ENCODE measurements around the gene DHX29. TPM values are rescaled to one million over a fixed set of nuclear protein-coding genes. Genes with fewer than 3 reads are reported as not detected.

The DHX29 gene
- total RNA-seq, 1 experiment from 2014 or later = 16.5 TPM

DNA sequence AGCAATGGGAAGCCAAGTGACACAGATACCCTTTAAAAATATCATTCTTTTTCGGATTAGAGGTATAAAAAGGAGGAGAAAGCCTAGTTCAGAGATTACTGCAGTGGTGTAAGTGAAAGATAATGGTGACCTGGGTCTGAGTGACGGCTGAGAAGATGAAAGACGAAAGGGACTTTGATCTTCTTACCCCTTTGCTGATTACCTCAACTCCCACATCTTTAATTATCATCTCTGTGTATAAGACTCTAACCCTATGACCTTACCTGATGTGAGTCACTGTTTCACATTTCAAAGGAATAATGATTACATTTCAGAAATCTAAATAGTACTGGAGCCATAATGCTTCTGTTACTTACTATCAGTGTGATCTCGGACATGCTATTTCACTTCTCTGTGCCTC, 52.7 kb downstream of the DHX29 start:
- ChIA-PET CTCF (no interaction called here), POLR2A (ENCODE audit: unreplicated experiment) (no interaction called here)
- TF ChIP-seq EZH2 (IDR thresholded peaks at IDR 0.05; ENCODE audit: low read depth) (no peak), CTCF (conservative IDR thresholded peaks at IDR 0.05) (no peak)
- Histone ChIP-seq H3K4me1 (replicated peaks; ENCODE audit: insufficient read depth) (no peaks in the 10 kb centered on the region), H3K79me2 (ENCODE audit: low read depth) (no peaks in the 10 kb centered on the region), H2AFZ (no peak overlapping the region), H3F3A (ENCODE audit: insufficient read depth, low read depth) (no peaks in the 10 kb centered on the region), H3K27ac (no peak overlapping the region), H4K20me1 (ENCODE audit: insufficient read depth) (no peaks in the 10 kb centered on the region), H3K36me3 (ENCODE audit: low read depth) (no peaks in the 10 kb centered on the region), H3K9me3 (ENCODE audit: insufficient read depth, low read depth) (no peaks in the 10 kb centered on the region), H3K9me2 (ENCODE audit: insufficient read depth) (no peaks in the 10 kb centered on the region), H3K4me2 (no peak overlapping the region), H3K27me3 (ENCODE audit: insufficient read depth, low read depth) (no peaks in the 10 kb centered on the region), H3K4me3 (no peak overlapping the region)
- intact Hi-C loops (cut with micrococcal nuclease; ENCODE audit: unreplicated experiment) = no loop called here
- no peak for DNase-seq
- no TSS peak for BruUV-seq (replicated peaks)

DNA sequence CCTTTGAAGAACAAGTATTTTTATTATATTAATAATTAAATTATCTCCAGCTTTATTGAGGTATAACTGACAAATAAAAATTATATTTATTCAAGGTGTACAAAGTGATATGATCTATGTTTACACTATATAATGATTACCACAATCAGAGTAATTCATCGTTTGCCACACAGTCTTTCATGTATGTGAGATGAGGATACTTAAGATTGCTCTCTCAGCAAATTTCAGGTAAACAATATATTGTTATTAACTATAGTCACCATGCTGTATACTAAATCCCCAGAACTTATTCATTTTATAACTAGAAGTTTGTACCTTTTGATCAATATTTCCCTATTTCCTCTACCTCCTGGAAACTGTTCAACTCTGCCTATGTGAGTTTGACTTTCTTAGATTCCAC, 57.4 kb downstream of the DHX29 start:
- BruUV-seq (replicated peaks) = no TSS peak
- Histone ChIP-seq H3K4me3 (no peak overlapping the region), H3K27ac (no peak overlapping the region), H3F3A (ENCODE audit: insufficient read depth, low read depth) (no peaks in the 10 kb centered on the region; the same call in 1 of the 2 replicates), H3K9me3 (ENCODE audit: insufficient read depth, low read depth) (no peaks in the 10 kb centered on the region), H2AFZ (no peak overlapping the region), H3K4me1 (replicated peaks; ENCODE audit: insufficient read depth) (no peaks in the 10 kb centered on the region), H3K27me3 (ENCODE audit: insufficient read depth, low read depth) (no peaks in the 10 kb centered on the region), H3K4me2 (no peak overlapping the region), H3K9me2 (ENCODE audit: insufficient read depth) (no peaks in the 10 kb centered on the region), H4K20me1 (ENCODE audit: insufficient read depth) (no peaks in the 10 kb centered on the region), H3K36me3 (ENCODE audit: low read depth) (no peaks in the 10 kb centered on the region), H3K79me2 (ENCODE audit: low read depth) (no peaks in the 10 kb centered on the region)
- DNase-seq = no peak
- TF ChIP-seq CTCF (conservative IDR thresholded peaks at IDR 0.05) (no peak), EZH2 (IDR thresholded peaks at IDR 0.05; ENCODE audit: low read depth) (no peak)
- ChIA-PET CTCF (interaction anchor here (0.6 kb wide), 1 partner anchor 16 kb away, joined by 3 read pairs; no protein-coding TSS in a partner anchor), POLR2A (ENCODE audit: unreplicated experiment) (no interaction called here)
- intact Hi-C loops (cut with micrococcal nuclease; ENCODE audit: unreplicated experiment) = no loop called here

GRCh38 chr5:55241746-55242145, 65.7 kb downstream of the DHX29 start:
- H3K4me3 ChIP-seq = no peak overlapping the region
- no peaks in the 10 kb centered on the region for H3K79me2 ChIP-seq (ENCODE audit: low read depth)
- no peak for DNase-seq
- no peaks in the 10 kb centered on the region for H3K27me3 ChIP-seq (ENCODE audit: insufficient read depth, low read depth)
- H3K9me3 ChIP-seq (ENCODE audit: insufficient read depth, low read depth) = no peaks in the 10 kb centered on the region
- no TSS peak for BruUV-seq (replicated peaks)
- intact Hi-C loops (cut with micrococcal nuclease; ENCODE audit: unreplicated experiment) = no loop called here
- H3K27ac ChIP-seq = no peak overlapping the region
- peaks cover 17% of the 10 kb centered on the region for H3K4me1 ChIP-seq (replicated peaks; ENCODE audit: insufficient read depth)
- ChIA-PET CTCF (no interaction called here), POLR2A (ENCODE audit: unreplicated experiment) (interaction anchor here (0.6 kb wide), 1 partner anchor 1745 kb away, joined by 3 read pairs; no protein-coding TSS in a partner anchor)
- H3K9me2 ChIP-seq (ENCODE audit: insufficient read depth) = no peaks in the 10 kb centered on the region
- TF ChIP-seq EZH2 (IDR thresholded peaks at IDR 0.05; ENCODE audit: low read depth) = no peak
- TF ChIP-seq CTCF (conservative IDR thresholded peaks at IDR 0.05) = no peak
- H3F3A ChIP-seq (ENCODE audit: insufficient read depth, low read depth) = no peaks in the 10 kb centered on the region
- H2AFZ ChIP-seq = no peak overlapping the region
- no peaks in the 10 kb centered on the region for H4K20me1 ChIP-seq (ENCODE audit: insufficient read depth)
- 0 out of 2 replicates have a peak overlapping the region, but pooled peaks have one; percentile 5 for H3K4me2 ChIP-seq
- H3K36me3 ChIP-seq (ENCODE audit: low read depth) = no peaks in the 10 kb centered on the region

All from PC-9 (cell line).